ENCODE measurements around the gene PRUNE2. TPM values are rescaled to one million over a fixed set of nuclear protein-coding genes. Genes with fewer than 3 reads are reported as not detected.

Gene PRUNE2
- total and polyA plus RNA-seq, 2 of the 13 experiments (the other 11 are each of a cell fraction or from before 2014, with no cell fraction given) = 0.02 TPM; not detected in 1

DNA sequence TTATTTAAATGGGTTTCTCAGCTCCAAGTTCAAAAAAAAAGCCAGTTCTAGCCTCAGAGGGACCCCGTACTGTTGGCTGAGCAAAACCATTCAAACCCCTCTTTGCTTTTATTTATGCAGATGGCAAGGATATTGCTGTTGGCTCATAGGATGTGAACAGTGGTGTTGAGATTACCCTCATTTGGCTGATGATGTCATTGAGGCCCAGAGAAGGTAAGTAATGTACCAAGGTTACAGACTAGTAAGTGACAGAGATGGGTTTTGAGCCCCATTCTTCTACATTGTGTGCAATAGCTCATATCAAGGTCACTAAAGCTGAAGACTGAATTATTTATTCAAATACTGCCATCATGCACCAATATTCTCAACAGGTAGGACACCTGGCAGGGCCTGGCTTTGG, 263.8 kb downstream of the PRUNE2 start:
- ChIA-PET CTCF (ENCODE audit: low intra/inter-chr PET ratio, low total read pairs) (no interaction called here), POLR2A (no interaction called here)
- 5% methylated on average over 1 of the region's 1 CpG for WGBS (ENCODE audit: low lambda C conversion rate)
- FAIRE-seq (no peak), DNase-seq (ENCODE audit: low spot score) (no peak), ATAC-seq (no peak)
- no peaks in the 10 kb centered on the region for H3K36me3 ChIP-seq (replicated peaks in 1 of 2; ENCODE audit: control insufficient read depth in 1 of 2, insufficient read depth in 2 of 2, low read length in 2 of 2)
- no peaks in the 10 kb centered on the region for H3K4me1 ChIP-seq (ENCODE audit: insufficient read depth, low read length)
- no peak overlapping the region for H3K9ac ChIP-seq (ENCODE audit: insufficient read depth, low read depth, low read length)
- no peak overlapping the region for H3K4me3 ChIP-seq (replicated peaks in 1 of 3; ENCODE audit: insufficient read depth in 1 of 3, low read depth in 2 of 3, low read length in 3 of 3)
- BruUV-seq (replicated peaks) = no TSS peak
- TF ChIP-seq ATF7 (IDR thresholded peaks at IDR 0.05) = peak; percentile 69
- no peak for TF ChIP-seq ATF7 (CRISPR knock-in tag; IDR thresholded peaks at IDR 0.05)
- no peak for TF ChIP-seq ZNF639 (CRISPR knock-in tag; conservative IDR thresholded peaks at IDR 0.05)
- no peak for TF ChIP-seq SP2 (CRISPR knock-in tag; IDR thresholded peaks at IDR 0.05)
- no peak for TF ChIP-seq SALL2 (CRISPR knock-in tag; IDR thresholded peaks at IDR 0.05)
- TF ChIP-seq FOXO1 (CRISPR knock-in tag; IDR thresholded peaks at IDR 0.05) = no peak
- no peak for TF ChIP-seq ZXDC (CRISPR knock-in tag; IDR thresholded peaks at IDR 0.05)
- TF ChIP-seq, protein P1, sequence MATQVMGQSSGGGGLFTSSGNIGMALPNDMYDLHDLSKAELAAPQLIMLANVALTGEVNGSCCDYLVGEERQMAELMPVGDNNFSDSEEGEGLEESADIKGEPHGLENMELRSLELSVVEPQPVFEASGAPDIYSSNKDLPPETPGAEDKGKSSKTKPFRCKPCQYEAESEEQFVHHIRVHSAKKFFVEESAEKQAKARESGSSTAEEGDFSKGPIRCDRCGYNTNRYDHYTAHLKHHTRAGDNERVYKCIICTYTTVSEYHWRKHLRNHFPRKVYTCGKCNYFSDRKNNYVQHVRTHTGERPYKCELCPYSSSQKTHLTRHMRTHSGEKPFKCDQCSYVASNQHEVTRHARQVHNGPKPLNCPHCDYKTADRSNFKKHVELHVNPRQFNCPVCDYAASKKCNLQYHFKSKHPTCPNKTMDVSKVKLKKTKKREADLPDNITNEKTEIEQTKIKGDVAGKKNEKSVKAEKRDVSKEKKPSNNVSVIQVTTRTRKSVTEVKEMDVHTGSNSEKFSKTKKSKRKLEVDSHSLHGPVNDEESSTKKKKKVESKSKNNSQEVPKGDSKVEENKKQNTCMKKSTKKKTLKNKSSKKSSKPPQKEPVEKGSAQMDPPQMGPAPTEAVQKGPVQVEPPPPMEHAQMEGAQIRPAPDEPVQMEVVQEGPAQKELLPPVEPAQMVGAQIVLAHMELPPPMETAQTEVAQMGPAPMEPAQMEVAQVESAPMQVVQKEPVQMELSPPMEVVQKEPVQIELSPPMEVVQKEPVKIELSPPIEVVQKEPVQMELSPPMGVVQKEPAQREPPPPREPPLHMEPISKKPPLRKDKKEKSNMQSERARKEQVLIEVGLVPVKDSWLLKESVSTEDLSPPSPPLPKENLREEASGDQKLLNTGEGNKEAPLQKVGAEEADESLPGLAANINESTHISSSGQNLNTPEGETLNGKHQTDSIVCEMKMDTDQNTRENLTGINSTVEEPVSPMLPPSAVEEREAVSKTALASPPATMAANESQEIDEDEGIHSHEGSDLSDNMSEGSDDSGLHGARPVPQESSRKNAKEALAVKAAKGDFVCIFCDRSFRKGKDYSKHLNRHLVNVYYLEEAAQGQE (IDR thresholded peaks at IDR 0.05; ENCODE audit: borderline replicate concordance in 1 of 2, low read depth in 1 of 2, low read length in 2 of 2) = no peak
- no peak overlapping the region for H3K27ac ChIP-seq (ENCODE audit: extremely low read length, insufficient read depth, low read length)
- H2AFZ ChIP-seq (ENCODE audit: low read length) = no peak overlapping the region
- no peaks in the 10 kb centered on the region for H3K9me3 ChIP-seq (ENCODE audit: low read length)
- no peaks in the 10 kb centered on the region for H4K20me1 ChIP-seq (ENCODE audit: insufficient read depth, low read length)
- no peaks in the 10 kb centered on the region for H3K79me2 ChIP-seq (ENCODE audit: insufficient read depth, low read length)
- peaks cover 0 to 9% of the 10 kb centered on the region in 2 experiments; a peak in 2 of 5 replicates for H3K27me3 ChIP-seq (ENCODE audit: control insufficient read depth in 1 of 2, insufficient read depth in 2 of 2, low read length in 2 of 2)
- in situ Hi-C loops (cut with HindIII; ENCODE audit: extremely low pct_ligation_motif_present, low pct_unique_long_range_greater_than_20kb) = no loop called here
- intact Hi-C loops (cut with micrococcal nuclease; ENCODE audit: unreplicated experiment) = no loop called here
- no peak overlapping the region for H3K4me2 ChIP-seq (ENCODE audit: low read depth, low read length)

All from HepG2 (cell line).